GM06990 (cell line): ENCODE data around the gene COMP.

Experiments used
- DNase-seq: peaks from one replicate; pipeline ENCODE4 v3.0.0-alpha.2; 2011; ENCODE audit not compliant: insufficient read length; ENCODE audit errors: extremely low read depth
- H3K27me3 ChIP-seq: replicated peaks from 2 replicates; pipeline ENCODE4 v1.6.0; 2011; ENCODE audit warnings: low read length; ENCODE audit not compliant: control insufficient read depth, insufficient read depth
- H3K36me3 ChIP-seq: 2 replicates; pipeline ENCODE4 v1.5.1; 2011; ENCODE audit warnings: low read length; ENCODE audit not compliant: control insufficient read depth, insufficient read depth
- H3K4me3 ChIP-seq: replicated peaks from 2 replicates; pipeline ENCODE4 v1.5.1; 2011; ENCODE audit warnings: low read depth, mild to moderate bottlenecking, control low read depth, low read length
- CTCF ChIP-seq: IDR thresholded peaks from 2 replicates; pipeline ENCODE4 v1.5.1; 2011; ENCODE audit warnings: low read length, control low read depth, mild to moderate bottlenecking, inconsistent platforms; ENCODE audit not compliant: insufficient read depth, poor library complexity, severe bottlenecking

COMP gene

DNA sequence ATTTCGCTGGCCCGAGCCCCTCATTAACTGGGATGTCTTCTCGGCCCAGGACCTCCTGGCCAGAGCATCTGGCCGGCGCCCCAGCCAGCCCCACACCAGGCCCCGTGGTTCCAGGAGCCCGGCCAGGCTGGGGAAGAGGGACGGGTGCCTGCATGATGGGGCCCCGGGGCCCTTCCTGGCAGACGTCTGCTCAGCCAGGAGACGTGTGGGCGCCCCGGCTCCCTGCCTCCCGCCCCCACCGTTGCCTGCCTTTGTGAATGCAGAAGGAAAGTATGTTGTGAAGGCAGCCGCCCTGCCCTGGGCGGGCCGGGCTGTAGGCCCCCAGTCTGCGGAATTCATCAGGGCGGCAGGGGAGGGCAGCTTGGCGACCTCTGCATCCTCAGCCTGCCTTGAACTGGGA is 4.4 kb upstream of the COMP start:
- Histone ChIP-seq H3K36me3 (no peaks in the 10 kb centered on the region), H3K4me3 (no peak overlapping the region), H3K27me3 (no peaks in the 10 kb centered on the region; the same call in none of the 2 replicates)
- no peak for DNase-seq
- no peak for TF ChIP-seq CTCF

DNA sequence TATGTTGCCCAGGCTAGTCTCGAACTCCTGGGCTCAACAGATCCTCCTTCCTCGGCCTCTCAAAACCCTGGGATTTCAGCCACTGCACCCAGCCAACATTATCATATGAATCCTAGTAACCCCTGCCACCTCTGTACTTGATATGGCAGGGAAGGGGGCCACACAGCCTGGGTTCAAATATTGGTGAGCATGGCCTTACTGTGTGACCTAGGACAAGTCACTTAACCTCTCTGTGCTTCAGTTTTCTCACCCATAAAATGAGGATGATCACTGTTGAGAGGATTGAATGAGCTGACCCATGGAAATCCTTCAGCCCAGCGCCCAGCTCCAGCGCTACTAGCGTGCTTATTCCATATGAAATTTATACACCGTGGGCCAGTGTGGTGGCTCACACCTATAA is 3.6 kb upstream of the COMP start:
- DNase-seq = no peak
- TF ChIP-seq CTCF = no peak
- Histone ChIP-seq H3K36me3 (no peaks in the 10 kb centered on the region), H3K27me3 (no peaks in the 10 kb centered on the region; the same call in 1 of the 2 replicates), H3K4me3 (no peak overlapping the region)

- TF ChIP-seq CTCF = no peak
- DNase-seq = no peak
- H3K27me3 ChIP-seq = no peaks in the 10 kb centered on the region; the same call in 1 of the 2 replicates
- H3K36me3 ChIP-seq = no peaks in the 10 kb centered on the region
- H3K4me3 ChIP-seq = no peak overlapping the region
Observed at GRCh38 chr19:18794029-18794313, 2.9 kb upstream of the COMP start.

DNA sequence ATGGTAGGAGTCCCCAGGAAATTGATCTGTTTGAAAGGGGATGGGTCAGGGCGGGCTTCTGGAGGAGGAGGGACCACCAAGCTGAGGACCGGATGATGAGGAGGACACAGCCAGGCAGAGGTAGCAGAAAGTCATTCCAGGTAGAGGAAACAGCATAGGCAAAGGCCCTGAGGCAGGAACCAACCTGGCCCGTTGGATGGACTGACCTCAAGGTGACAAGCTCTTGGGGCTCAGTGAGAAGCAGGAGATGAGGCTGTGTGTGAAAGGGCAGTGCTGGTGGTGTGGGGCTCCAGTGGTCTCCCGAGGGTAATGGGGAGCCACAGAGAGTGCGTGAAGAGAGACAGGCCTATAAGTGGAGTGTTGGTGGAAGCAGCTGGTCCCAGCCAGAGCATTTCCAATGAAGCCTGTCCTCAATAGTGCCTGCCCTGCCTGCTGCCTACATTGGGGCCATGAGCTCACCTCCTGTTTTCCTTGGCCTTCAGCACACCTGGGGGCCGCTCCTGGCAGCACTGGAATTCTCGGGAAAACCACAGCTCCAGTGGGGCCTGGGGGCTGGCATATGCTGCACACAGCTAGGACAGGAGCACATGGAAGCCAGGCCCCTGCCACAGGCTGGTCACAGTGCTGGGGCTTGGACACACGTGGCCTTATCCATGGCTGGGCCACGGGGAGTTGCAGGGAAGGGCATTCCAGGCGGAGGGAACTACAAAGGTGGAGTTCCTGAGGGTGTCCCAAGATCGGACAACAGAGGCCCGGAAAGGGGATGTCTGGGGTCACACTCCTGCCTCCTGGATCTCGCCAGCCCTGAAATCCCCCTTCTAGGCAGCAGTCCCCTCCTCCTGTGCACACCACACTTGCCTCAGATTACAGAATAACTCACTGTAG is 2.3 kb upstream of the COMP start:
- no peak overlapping the region for H3K4me3 ChIP-seq
- no peaks in the 10 kb centered on the region for H3K36me3 ChIP-seq
- no peak for DNase-seq
- TF ChIP-seq CTCF = no peak
- no peaks in the 10 kb centered on the region; the same call in 1 of the 2 replicates for H3K27me3 ChIP-seq

- Histone ChIP-seq H3K27me3 (no peaks in the 10 kb centered on the region; the same call in 1 of the 2 replicates), H3K4me3 (no peak overlapping the region), H3K36me3 (no peaks in the 10 kb centered on the region)
- no peak for TF ChIP-seq CTCF
- DNase-seq = no peak
Observed at GRCh38 chr19:18792661-18793060, 1.6 kb upstream of the COMP start.
